ENCODE results near the gene TOR3A.

GRCh38 chr1:179143322-179143721, 61.5 kb downstream of the TOR3A start:
- TF ChIP-seq CTCF (IDR thresholded peaks at IDR 0.05; ENCODE audit: low read depth, low read length, poor library complexity, severe bottlenecking) (no peak), EZH2phosphoT487 (IDR thresholded peaks at IDR 0.05; ENCODE audit: borderline replicate concordance, low read length) (no peak)

Measured in DOHH2 (cell line).